Measurements from ENCODE around the gene CTSK.

GRCh38 chr1:150841626-150842025, 33.6 kb upstream of the CTSK start:
- TF ChIP-seq EP300 (IDR thresholded peaks at IDR 0.05): no peak
- TF ChIP-seq POLR2A (IDR thresholded peaks at IDR 0.05): no peak
- TF ChIP-seq CTCF (IDR thresholded peaks at IDR 0.05): no peak

Data from tibial nerve (tissue), 4 donors.